SK-N-DZ (cell line): ENCODE data around the gene RBBP8NL. TPM values are rescaled to one million over a fixed set of nuclear protein-coding genes. Genes with fewer than 3 reads are reported as not detected.

ENCODE experiments used
- DNase-seq: peaks from one replicate; pipeline ENCODE4 v3.0.0-alpha.2; 2015; ENCODE audit warnings: low spot score
- polyA plus RNA-seq, 2 experiments: library from polyadenylated mRNA; depleted of rRNA; stranded (reverse); fragments of >200 nt; gene quantifications; 2 replicates each; pipeline ENCODE4 v1.2.3, GENCODE V29; 2014

The RBBP8NL gene, protein sequence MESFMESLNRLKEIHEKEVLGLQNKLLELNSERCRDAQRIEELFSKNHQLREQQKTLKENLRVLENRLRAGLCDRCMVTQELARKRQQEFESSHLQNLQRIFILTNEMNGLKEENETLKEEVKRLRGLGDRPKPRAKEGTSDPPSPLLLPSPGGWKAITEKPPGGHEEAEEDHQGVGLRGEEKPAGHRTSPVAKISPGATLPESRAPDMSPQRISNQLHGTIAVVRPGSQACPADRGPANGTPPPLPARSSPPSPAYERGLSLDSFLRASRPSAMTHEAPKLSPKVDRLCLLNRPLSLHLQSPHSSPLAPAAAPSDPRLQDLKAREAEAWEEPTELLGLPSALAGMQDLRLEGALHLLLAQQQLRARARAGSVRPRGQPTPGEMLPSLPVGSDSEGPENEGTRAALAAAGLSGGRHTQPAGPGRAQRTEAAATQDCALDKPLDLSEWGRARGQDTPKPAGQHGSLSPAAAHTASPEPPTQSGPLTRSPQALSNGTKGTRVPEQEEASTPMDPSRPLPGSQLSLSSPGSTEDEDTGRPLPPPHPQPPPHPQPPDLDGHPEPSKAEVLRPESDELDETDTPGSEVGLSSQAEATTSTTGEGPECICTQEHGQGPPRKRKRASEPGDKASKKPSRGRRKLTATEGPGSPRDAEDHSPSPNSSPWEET
- polyA plus RNA-seq (2014; cell fraction: cytosol; rRNA removed), result not detected in 2 replicates
- polyA plus RNA-seq (2014; cell fraction: nucleus; rRNA removed), result not detected in 2 replicates

DNA sequence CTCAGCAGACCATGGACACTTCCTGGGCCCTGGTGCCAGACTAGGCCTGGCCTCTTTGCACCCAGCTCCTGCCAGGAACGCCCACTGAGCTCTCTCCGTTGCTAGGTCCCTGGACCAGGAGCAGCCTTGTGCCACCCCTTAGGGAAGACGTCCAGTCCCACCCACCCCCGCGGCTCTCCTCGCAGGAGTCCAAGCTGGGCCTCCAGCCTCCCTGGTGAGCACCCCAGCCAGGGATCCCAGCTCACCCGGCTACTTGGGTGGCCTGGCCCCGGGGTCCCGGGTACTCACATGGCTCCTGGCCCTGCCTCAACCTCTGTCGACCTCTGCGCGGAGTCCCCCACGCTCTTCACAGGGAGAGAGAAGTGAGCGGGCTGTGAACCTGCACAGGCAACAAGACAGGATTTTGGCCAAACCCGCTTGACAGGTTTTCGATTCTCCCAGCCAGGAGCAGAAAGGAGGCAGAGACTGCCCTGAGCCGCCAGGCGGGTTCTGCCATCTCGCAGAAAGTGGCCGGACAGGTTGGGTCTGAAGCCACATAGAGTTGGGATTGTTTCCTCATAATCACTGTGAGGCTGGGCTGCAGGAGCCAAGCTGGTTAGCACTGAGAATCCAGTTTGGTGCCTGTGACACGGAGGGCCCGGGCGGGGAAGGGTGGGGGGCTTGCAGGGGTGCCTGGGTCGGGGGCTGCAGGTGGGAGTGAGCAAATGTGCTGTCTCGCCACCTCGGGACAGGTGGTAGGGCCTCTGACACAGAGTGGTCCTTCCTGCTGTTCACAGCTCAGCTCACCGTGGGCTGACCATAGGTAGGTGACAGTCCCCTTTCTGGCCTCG, at the start of gene RBBP8NL:
Gene RBBP8NL (minus strand): TSS at position 368 of the 830 bp plus-strand sequence. CDS start 7,892 bp downstream, outside the sequence.
- no peak for DNase-seq

GRCh38 chr20:62476056-62476838, 48.9 kb upstream of the RBBP8NL start:
- no peak for DNase-seq

- DNase-seq, result no peak
These were observed 48.4 kb upstream of the RBBP8NL start, which contains the start of gene GATA5 for GRCh38 chr20:62475772-62476055. Gene GATA5, minus strand, starts transcription at chr20:62475995. Its CDS starts 474 bp downstream, at chr20:62475521.

DNA sequence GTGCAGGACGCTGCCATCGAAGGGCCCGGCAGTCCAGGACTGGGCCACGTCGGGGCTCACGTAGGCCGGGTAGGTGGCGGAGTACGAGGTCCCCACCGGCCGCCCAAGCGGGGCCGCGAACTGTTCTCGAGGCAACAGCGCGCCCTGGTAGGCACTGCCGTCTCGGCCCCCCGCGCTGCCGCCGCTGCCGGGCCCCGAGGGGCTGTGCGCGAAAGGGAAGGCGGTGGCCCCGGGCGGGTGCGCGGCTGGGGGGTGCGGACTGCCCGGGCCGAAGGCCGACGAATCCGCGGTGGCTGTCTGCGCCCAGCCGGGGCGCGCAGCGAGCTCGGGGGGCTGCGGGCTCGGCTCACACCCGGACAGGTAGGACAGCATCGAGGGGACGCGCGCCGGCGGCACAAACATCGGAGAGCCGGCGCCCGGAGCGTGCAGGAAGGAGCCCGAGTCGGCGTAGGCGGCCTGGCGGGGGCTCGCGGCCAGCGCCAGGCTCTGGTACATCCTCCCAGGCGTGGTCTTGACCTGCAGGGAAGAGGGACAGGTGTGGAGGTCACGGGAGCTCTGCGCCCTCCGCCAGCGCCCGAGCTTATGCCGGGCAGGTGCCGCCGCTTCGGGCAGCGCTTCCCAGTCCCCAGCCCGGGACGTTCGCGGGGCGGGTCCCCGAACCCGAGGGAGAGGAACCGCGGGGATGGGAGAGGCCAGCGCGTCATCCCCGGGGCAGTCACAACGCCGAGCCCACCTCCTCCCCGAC, 47.9 kb upstream of the RBBP8NL start:
- DNase-seq, result no peak

DNA sequence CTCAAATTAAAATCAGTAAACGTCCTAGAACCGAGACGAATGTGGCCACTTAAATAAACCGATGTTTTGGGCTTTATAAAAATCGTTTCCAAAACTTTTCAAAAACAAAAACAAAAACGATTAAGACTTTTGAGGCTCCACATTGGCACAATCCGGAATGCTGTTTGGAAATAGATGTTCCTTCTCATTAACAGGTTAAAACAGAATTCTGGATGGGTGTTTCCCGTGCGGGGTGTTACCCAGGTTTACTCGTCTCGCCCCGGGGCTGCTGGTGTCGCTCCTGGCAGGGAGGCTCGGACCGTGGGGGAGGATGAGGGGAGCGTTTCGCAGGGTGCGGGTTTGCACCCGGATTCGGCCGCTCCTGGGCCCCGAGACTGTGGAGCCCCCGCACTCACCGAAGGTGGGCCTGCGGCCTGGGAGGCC, 47.3 kb upstream of the RBBP8NL start:
- DNase-seq, result no peak

DNA sequence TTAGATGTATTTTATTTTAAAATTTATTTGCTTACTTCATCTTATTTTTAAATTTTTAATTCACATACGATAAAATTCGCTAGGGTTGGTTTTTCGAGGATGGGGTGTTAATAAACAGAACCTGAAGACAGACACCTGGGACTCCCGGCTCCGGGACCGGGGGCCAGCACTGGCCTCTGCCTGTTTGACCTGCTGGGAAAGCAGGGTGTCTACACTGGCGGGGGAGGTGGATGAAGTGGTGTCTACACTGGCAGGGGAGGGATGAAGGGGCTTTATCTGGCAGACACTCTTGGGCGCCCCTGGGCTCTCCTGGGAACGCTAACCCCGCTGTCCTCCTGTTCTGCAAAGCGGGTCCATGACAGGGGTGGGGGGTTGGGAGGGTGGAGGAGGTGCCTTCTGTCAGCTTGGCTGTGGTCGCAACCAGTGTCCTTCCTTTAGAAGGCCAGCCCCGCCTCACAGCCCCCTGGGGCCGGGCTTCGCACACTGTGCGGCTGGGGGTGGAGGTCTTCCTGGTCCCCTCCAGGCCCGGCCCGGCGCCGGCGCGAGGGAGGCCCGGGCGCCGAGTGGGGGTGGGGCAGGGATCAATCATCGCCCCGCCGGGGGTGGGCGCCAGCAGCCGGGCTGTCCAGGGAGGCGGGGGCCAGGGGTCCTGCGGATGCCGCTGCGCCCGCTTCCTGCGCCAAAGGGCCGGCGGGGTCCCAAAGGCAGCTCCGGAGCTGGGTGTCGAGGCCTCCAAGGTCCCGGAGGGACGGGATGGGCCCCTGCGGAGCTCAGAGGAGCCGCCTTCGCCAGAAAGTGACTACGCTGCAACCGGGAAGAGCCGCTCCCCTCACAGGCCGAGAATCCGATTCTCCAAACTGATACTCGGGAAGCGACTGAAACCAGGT, 46.6 kb upstream of the RBBP8NL start:
- DNase-seq, result no peak

- DNase-seq, result no peak
These were observed 45.7 kb upstream of the RBBP8NL start for GRCh38 chr20:62472941-62473585.

DNA sequence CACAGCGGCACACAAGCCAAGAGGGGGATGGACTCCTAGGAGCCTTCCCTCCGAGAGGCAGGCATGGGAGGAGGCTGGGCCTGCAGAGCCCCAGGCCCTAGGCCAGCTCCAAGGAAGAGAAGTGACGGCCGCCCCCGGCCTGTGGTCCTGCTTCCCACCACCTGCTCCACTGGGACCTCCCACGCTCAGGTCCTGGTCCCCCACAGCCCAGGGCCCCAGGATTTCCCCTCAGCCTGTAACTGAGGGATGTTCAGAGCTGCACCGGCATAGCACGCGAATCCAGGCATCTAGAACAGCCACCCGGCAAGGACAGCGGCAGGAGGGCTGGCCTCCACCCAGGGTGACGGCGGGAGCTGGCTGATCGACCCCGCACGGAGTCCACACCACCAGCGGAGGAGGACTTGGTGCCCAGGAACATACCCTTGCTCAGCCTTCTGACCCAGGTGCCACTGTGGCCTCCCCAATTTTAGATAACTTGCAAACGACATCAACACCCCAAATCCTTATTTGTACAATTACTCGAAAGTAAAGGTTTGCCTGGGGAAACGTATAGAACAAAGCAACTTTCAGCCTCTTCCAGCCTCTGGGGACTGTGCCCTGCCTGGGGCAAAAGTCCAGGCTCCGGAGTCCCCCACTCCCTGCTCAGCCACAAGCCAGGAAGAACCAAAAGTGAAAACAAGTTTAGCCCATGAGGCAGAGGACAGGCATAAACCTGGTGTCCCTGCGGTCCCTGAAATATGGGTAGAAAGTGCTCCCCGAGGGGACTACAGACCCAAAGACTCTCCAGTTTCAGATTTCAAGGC, 45.0 kb upstream of the RBBP8NL start:
- DNase-seq, result no peak

DNA sequence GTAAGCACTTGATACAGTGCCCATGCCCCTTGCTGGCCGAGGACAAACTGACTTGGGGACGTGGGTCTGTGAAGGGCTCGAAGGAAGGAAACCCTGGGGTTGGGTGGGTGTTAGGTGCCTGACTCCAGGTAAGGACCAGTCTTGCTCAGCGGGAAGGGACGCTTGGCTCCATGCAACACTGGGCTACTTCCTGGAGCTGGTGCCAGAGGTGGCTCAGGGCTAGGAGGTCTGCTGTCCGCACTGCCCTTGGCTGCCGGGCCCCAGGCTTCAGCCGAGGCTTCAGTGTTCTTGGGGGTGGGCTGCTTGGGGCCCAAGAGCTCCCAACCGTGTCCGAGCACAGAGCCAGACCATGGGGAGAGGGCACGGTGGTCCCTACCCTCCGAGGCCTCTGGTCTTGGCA, 43.1 kb upstream of the RBBP8NL start:
- DNase-seq, result no peak

- no peak for DNase-seq
These were observed 42.7 kb upstream of the RBBP8NL start for GRCh38 chr20:62470001-62470400.

DNA sequence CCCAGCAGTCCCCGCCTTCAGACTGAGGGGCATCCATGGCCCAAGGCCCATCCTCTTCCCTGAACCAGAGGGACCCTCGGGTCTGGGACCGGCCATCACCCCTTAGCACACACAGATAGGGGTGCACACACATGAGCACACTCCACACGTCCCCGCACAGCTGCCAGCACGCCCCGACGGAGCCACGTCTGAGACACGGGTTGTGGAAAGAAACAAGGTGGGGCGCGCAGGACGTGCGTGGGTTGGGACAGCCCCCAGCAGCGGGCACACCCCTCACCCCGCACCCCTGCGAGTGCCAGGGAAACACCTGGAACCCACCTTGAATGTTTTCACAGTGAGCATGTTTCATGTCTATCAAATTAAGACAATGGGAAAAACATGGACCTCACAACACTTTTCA, 42.0 kb upstream of the RBBP8NL start:
- no peak for DNase-seq

DNA sequence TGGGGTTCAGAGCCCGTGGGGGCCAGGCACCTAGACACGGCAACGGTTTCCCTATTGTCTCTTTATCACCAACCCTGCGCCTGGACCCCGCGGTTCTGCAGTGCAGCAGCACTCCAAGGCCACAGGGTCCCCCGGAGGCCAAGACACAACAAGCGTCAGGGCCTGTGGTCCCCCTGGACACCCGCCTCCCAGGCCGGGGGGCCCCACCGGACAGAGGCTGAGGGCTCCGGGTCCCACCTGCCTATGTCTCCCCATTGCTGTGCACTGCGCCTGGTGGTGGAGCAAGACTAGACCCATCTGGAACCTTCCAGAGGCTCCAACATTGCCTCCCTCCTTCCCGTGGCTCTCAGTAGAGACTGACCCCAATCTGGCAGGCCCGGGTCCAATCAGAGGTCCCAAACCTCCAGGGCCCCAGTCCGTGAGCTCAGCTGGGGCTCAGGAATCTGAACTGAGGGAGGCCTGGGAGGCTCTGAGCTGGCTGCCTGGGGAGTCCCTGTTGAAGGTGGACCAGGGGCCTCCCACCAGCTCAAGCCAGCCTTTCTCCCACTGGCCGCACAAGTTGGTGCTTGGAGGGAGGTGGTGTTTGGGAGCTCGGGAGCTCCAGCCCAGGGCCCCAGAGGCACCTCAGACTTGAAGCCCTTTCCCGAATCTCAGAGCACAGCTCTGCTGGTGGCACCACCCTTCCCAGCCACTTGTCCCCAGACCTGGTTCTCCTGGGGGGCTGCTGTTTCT, 39.6 kb upstream of the RBBP8NL start:
- DNase-seq, result no peak

DNA sequence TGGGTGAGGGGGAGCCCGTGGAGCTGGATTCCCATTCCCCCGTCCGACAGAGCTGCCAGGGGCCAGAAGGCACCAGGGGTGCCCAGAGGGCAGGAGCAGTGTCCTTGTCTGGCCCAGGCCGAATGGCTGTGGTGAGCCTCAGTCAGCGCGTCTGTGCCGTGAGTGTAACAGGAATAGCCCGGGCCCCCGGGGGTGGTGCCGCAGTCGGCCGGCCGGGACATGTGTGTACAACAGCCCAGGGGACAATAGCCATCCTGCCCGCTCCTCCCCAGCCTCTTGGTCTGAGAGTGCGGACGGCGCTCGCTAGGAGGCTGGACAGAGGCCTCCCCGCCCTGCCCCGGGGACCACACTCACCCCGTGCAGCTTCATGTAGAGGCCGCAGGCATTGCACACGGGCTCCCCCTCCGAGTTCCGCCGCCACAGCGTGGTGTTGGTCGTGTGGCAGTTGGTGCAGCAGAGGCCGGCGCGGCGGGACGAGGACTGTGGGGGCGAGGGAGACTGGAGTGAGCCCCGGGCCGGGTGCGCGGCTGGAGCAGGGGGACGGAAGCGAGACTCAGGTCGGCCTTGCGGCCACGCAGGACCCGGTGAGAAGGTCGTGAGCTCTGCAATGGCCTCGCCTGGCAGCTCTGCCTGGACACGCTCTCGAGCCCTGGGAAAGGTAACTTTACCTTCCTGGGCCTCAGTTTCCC, 38.9 kb upstream of the RBBP8NL start:
- no peak for DNase-seq

GRCh38 chr20:62464990-62465389, 37.7 kb upstream of the RBBP8NL start:
- DNase-seq, result no peak

GRCh38 chr20:62464425-62464770, 37.1 kb upstream of the RBBP8NL start:
- no peak for DNase-seq

DNA sequence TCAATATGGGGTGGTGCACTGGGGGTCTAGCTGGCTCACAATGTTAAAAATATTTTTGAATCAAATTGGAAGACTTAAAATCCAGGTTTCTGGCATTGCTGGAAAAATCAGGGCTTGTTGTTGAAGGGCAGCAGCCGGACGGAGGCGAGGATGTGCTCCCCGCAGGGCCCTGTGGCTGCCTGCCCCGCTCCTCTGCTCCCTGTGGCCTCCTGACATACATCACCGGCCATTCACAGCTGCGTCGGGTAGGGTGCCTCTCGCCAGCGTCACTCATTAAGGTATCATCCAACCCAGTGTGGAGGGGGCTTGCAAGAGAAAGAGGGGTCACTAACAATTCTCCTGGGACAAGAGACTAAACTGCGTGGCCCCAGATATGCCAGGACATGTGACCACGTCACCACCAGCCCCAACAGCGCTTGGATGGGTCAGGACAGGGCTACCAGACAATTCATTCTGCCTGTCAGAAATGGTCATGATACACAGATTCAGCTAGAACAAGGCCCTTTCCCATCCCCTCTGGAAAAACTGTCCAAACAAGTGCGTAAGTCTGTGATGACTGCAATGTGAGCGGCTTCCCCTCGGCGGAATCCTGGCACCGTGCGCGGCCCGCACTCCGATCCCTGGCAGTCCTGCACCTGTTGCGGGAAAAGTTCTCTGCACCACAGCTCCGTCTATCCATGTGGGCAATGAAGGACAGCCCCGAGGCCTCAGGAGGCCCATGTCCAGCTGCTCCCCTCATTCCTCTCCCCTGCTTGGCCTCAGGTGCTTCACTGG, 36.5 kb upstream of the RBBP8NL start:
- no peak for DNase-seq
